Skeletal muscle cell (primary cell): ENCODE results near the gene BMP7.

Experiments
- DNase-seq: peaks from one replicate; pipeline ENCODE4 v3.0.0-alpha.2; 2010; ENCODE audit warnings: low read depth
- H3K4me3 ChIP-seq: 2 replicates; pipeline ENCODE4 v1.5.1; 2011; ENCODE audit warnings: low read depth, mild to moderate bottlenecking, control low read depth, low read length, moderate library complexity

BMP7 gene

GRCh38 chr20:57217802-57218201 is 48.6 kb downstream of the BMP7 start:
- no peak overlapping the region for H3K4me3 ChIP-seq
- DNase-seq: no peak

- no peak for DNase-seq
- no peak overlapping the region for H3K4me3 ChIP-seq
These were observed 49.8 kb downstream of the BMP7 start for GRCh38 chr20:57216669-57217068.

GRCh38 chr20:57215826-57216471 is 50.5 kb downstream of the BMP7 start:
- no peak overlapping the region for H3K4me3 ChIP-seq
- DNase-seq: no peak

- DNase-seq: no peak
These were observed 51.0 kb downstream of the BMP7 start for GRCh38 chr20:57215426-57215825.

GRCh38 chr20:57214948-57215347 is 51.5 kb downstream of the BMP7 start:
- no peak for DNase-seq
- no peak overlapping the region for H3K4me3 ChIP-seq

More at GRCh38 chr20:57215426-57215825, 51.0 kb downstream of the BMP7 start:
- H3K4me3 ChIP-seq: no peak overlapping the region

GRCh38 chr20:57214427-57214826 is 52.0 kb downstream of the BMP7 start:
- no peak overlapping the region for H3K4me3 ChIP-seq
- DNase-seq: no peak

- DNase-seq: no peak
- H3K4me3 ChIP-seq: no peak overlapping the region
These were observed 52.5 kb downstream of the BMP7 start for GRCh38 chr20:57213924-57214323.

- no peak for DNase-seq
- no peak overlapping the region for H3K4me3 ChIP-seq
These were observed 53.1 kb downstream of the BMP7 start for GRCh38 chr20:57213291-57213690.

GRCh38 chr20:57212534-57213276 is 53.7 kb downstream of the BMP7 start:
- no peak overlapping the region for H3K4me3 ChIP-seq

GRCh38 chr20:57211908-57212533 is 54.4 kb downstream of the BMP7 start:
- H3K4me3 ChIP-seq: no peak overlapping the region
- no peak for DNase-seq

More at GRCh38 chr20:57212534-57213276, 53.7 kb downstream of the BMP7 start:
- DNase-seq: peak; percentile 50

- no peak overlapping the region for H3K4me3 ChIP-seq
- DNase-seq: no peak
These were observed 55.0 kb downstream of the BMP7 start for GRCh38 chr20:57211406-57211805.

- no peak overlapping the region for H3K4me3 ChIP-seq
- DNase-seq: no peak
These were observed 55.5 kb downstream of the BMP7 start for GRCh38 chr20:57210911-57211280.

GRCh38 chr20:57210054-57210910 is 56.2 kb downstream of the BMP7 start:
- no peak overlapping the region for H3K4me3 ChIP-seq
- DNase-seq: no peak

GRCh38 chr20:57209413-57209812 is 57.0 kb downstream of the BMP7 start:
- no peak overlapping the region for H3K4me3 ChIP-seq
- DNase-seq: no peak

GRCh38 chr20:57208198-57208597 is 58.2 kb downstream of the BMP7 start:
- DNase-seq: no peak
- H3K4me3 ChIP-seq: no peak overlapping the region

GRCh38 chr20:57207251-57207650 is 59.2 kb downstream of the BMP7 start:
- no peak for DNase-seq
- no peak overlapping the region for H3K4me3 ChIP-seq

GRCh38 chr20:57205606-57206219 is 60.7 kb downstream of the BMP7 start:
- H3K4me3 ChIP-seq: no peak overlapping the region
- DNase-seq: peak; percentile 5

- no peak overlapping the region for H3K4me3 ChIP-seq
- no peak for DNase-seq
These were observed 62.5 kb downstream of the BMP7 start for GRCh38 chr20:57203986-57204385.

- DNase-seq: no peak
- no peak overlapping the region for H3K4me3 ChIP-seq
These were observed 63.2 kb downstream of the BMP7 start for GRCh38 chr20:57203204-57203603.
